22Rv1 (cell line): Measurements from ENCODE around the gene TEDC1.

Experiments
- CTCF ChIP-seq: fragments of 450-650 bp; IDR thresholded peaks from 2 replicates; pipeline ENCODE4 v1.5.1; 2017; ENCODE audit warnings: mild to moderate bottlenecking
- ZFX ChIP-seq: fragments of 450-650 bp; IDR thresholded peaks from 2 replicates; pipeline ENCODE4 v1.6.1; 2017; ENCODE audit warnings: antibody characterized with exemption, borderline replicate concordance

DNA sequence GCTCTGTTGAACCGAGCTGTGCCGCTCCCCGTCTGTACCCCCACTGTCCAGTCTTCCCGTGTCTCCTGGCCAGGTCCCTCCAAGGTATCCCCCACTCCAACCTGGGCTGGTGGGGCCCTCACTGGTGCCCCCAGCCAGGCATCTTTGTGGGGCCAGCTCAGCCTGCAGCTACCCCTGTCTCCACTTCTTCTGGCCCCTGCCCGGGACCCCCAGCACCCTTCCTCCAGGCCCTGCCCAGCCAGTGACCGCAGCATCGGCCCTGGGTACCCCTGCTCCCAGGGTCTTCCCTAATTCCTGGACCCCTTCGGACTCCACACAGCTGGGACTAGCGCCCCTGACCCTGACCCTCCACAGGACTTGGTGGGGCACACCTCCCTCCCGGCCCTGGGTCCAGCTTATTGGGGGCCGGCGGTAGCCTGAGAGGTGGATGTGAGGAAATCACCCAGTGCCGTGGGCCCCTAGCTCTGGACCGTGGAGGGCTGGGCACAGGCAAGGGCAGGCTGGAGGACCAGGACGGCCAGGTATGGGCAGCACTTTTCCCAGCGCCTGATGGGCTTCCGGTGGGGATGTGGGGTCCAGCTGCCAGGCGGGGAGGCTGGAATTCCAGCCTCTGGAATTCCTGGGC is 8.4 kb upstream of the TEDC1 start:
- TF ChIP-seq CTCF, result no peak
- TF ChIP-seq ZFX, result no peak
